Panc1 (cell line): Measurements from ENCODE around the gene PAX9. TPM values are rescaled to one million over a fixed set of nuclear protein-coding genes. Genes with fewer than 3 reads are reported as not detected.

ENCODE experiments used
- ATAC-seq: fragments of 200-7000 bp; cut with Tn5 transposase; 2 replicates; pipeline ENCODE4 v1.9.1; 2020; ENCODE audit warnings: mild to moderate bottlenecking, moderate library complexity
- BruUV-seq: library from RNA; stranded (reverse); fragments of 400-500 nt; replicated peaks from 2 replicates; lab custom pipeline; 2021; lab: Mats Ljungman, UMichigan
- CTCF ChIA-PET: fragments of 300-600 bp; sonication (Branson Sonifier 250); formaldehyde crosslinking; loops from one replicate; lab custom pipeline; 2022; ENCODE audit warnings: antibody characterized with exemption; lab: Charles Lee
- POLR2A ChIA-PET: fragments of 300-600 bp; sonication (Branson Sonifier 250); formaldehyde crosslinking; loops from one replicate; lab custom pipeline; 2022; ENCODE audit warnings: antibody characterized with exemption; lab: Charles Lee
- DNase-seq: peaks from one replicate; pipeline ENCODE4 v3.0.0-alpha.2; 2010; ENCODE audit warnings: low read depth, low spot score
- H3K27ac ChIP-seq: 2 replicates; pipeline ENCODE4 v1.5.1; 2011; ENCODE audit warnings: mild to moderate bottlenecking, low read length, inconsistent platforms
- H3K27me3 ChIP-seq: fragments of 200-500 bp; sonication (Bioruptor generic); 2 replicates; pipeline ENCODE4 v1.6.0; 2014; ENCODE audit warnings: low read length, inconsistent platforms; ENCODE audit not compliant: control insufficient read depth, insufficient read depth
- H3K36me3 ChIP-seq: fragments of 200-500 bp; sonication (Bioruptor generic); 2 replicates; pipeline ENCODE4 v1.5.1; 2014; ENCODE audit warnings: inconsistent platforms, mild to moderate bottlenecking, low read length, moderate library complexity; ENCODE audit not compliant: control insufficient read depth, insufficient read depth
- H3K4me1 ChIP-seq: 2 replicates; pipeline ENCODE4 v1.5.1; 2011; ENCODE audit warnings: inconsistent platforms, mild to moderate bottlenecking, low read length, moderate library complexity; ENCODE audit not compliant: control insufficient read depth, insufficient read depth
- H3K4me3 ChIP-seq, 2 experiments: 2 replicates each; pipeline ENCODE4 v1.5.1; 2011 to 2012; ENCODE audit warnings: low read depth in 2 of 2, low read length in 2 of 2, mild to moderate bottlenecking in 2 of 2, inconsistent platforms in 1 of 2, moderate library complexity in 1 of 2
- H3K9me3 ChIP-seq: fragments of 200-500 bp; sonication (Bioruptor generic); 2 replicates; pipeline ENCODE4 v1.5.1; 2014; ENCODE audit warnings: low read depth, mild to moderate bottlenecking, inconsistent platforms, low read length, moderate library complexity; ENCODE audit not compliant: control insufficient read depth, insufficient read depth
- CTCF ChIP-seq: fragments of 450-650 bp; IDR thresholded peaks from 2 replicates; pipeline ENCODE4 v1.5.1; 2017; ENCODE audit warnings: mild to moderate bottlenecking
- POLR2AphosphoS5 ChIP-seq: IDR thresholded peaks from 2 replicates; pipeline ENCODE4 v1.6.1; 2012; ENCODE audit warnings: mild to moderate bottlenecking, low read depth, low read length, moderate library complexity
- SIN3A ChIP-seq: IDR thresholded peaks from 2 replicates; pipeline ENCODE4 v1.6.1; 2012; ENCODE audit warnings: low read depth, mild to moderate bottlenecking, low read length, moderate library complexity, borderline replicate concordance; ENCODE audit not compliant: insufficient read depth
- TCF7L2 ChIP-seq: IDR thresholded peaks from 2 replicates; pipeline ENCODE4 v1.6.1; 2011; ENCODE audit warnings: mild to moderate bottlenecking, low read depth, low read length, inconsistent platforms
- in situ Hi-C: cut with HindIII; loops from 2 replicates; pipeline ENCODE4 v1.10.0; 2016; ENCODE audit warnings: low sequenced_read_pairs, low pct_unique_long_range_greater_than_20kb
- intact Hi-C: fragments of 100-400 bp; cut with micrococcal nuclease; formaldehyde crosslinking; loops from one replicate; pipeline ENCODE4 v1.10.0; 2022; ENCODE audit not compliant: unreplicated experiment
- total RNA-seq: library from RNA; stranded (reverse); gene quantifications from one replicate; pipeline ENCODE4 v1.2.1, GENCODE V29; 2021; ENCODE audit not compliant: unreplicated experiment
- TF ChIP-seq, protein P1 (sequence below), 2 experiments: IDR thresholded peaks; 2 replicates each; pipeline ENCODE4 v1.6.1; 2011 to 2012; ENCODE audit warnings: low read depth in 2 of 2, control low read depth in 1 of 2, low read length in 1 of 2, mild to moderate bottlenecking in 1 of 2, moderate library complexity in 1 of 2; ENCODE audit not compliant: insufficient read depth in 1 of 2

The PAX9 gene
- total RNA-seq, 1 experiment from 2014 or later = 0.82 TPM

GRCh38 chr14:36646664-36647416 lies 14.8 kb upstream of the PAX9 start:
- intact Hi-C loops (loop anchor here (10.0 kb wide), 2 partner anchors 98 to 508 kb away; no protein-coding TSS in a partner anchor), in situ Hi-C loops (no loop called here)
- no peaks in the 10 kb centered on the region for H3K36me3 ChIP-seq
- ATAC-seq (no peak), DNase-seq (no peak)
- H3K9me3 ChIP-seq = no peaks in the 10 kb centered on the region
- ChIA-PET POLR2A (interaction anchor here (0.6 kb wide), 1 partner anchor 258 kb away, joined by 5 read pairs; no protein-coding TSS in a partner anchor), CTCF (interaction anchor here (2.2 kb wide), 1 partner anchor 295 kb away, joined by 5 read pairs; no protein-coding TSS in a partner anchor)
- no peaks in the 10 kb centered on the region for H3K4me1 ChIP-seq
- H3K27me3 ChIP-seq = peaks cover 4% of the 10 kb centered on the region
- TF ChIP-seq TCF7L2 = no peak
- TF ChIP-seq POLR2AphosphoS5 = no peak
- no peak for TF ChIP-seq CTCF
- TF ChIP-seq SIN3A = no peak
- TF ChIP-seq, protein P1, sequence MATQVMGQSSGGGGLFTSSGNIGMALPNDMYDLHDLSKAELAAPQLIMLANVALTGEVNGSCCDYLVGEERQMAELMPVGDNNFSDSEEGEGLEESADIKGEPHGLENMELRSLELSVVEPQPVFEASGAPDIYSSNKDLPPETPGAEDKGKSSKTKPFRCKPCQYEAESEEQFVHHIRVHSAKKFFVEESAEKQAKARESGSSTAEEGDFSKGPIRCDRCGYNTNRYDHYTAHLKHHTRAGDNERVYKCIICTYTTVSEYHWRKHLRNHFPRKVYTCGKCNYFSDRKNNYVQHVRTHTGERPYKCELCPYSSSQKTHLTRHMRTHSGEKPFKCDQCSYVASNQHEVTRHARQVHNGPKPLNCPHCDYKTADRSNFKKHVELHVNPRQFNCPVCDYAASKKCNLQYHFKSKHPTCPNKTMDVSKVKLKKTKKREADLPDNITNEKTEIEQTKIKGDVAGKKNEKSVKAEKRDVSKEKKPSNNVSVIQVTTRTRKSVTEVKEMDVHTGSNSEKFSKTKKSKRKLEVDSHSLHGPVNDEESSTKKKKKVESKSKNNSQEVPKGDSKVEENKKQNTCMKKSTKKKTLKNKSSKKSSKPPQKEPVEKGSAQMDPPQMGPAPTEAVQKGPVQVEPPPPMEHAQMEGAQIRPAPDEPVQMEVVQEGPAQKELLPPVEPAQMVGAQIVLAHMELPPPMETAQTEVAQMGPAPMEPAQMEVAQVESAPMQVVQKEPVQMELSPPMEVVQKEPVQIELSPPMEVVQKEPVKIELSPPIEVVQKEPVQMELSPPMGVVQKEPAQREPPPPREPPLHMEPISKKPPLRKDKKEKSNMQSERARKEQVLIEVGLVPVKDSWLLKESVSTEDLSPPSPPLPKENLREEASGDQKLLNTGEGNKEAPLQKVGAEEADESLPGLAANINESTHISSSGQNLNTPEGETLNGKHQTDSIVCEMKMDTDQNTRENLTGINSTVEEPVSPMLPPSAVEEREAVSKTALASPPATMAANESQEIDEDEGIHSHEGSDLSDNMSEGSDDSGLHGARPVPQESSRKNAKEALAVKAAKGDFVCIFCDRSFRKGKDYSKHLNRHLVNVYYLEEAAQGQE (IDR thresholded peaks at IDR 0.05; ENCODE audit: insufficient read depth in 1 of 2, low read depth in 2 of 2, low read length in 1 of 2) = no peak
- BruUV-seq = no TSS peak
- no peak overlapping the region for H3K27ac ChIP-seq
- no peak overlapping the region for H3K4me3 ChIP-seq

- ATAC-seq (no peak), DNase-seq (no peak)
- TF ChIP-seq POLR2AphosphoS5 = no peak
- no peak for TF ChIP-seq CTCF
- no peak for TF ChIP-seq TCF7L2
- TF ChIP-seq SIN3A = no peak
- TF ChIP-seq, protein P1 (IDR thresholded peaks at IDR 0.05; ENCODE audit: insufficient read depth in 1 of 2, low read depth in 2 of 2, low read length in 1 of 2) = no peak
- intact Hi-C loops (loop anchor here (10.0 kb wide), 2 partner anchors 97 to 507 kb away; no protein-coding TSS in a partner anchor), in situ Hi-C loops (no loop called here)
- H3K36me3 ChIP-seq = no peaks in the 10 kb centered on the region
- peak overlapping the region; percentile 37 to 54 for H3K4me3 ChIP-seq
- BruUV-seq = no TSS peak
- ChIA-PET POLR2A (interaction anchor here (0.6 kb wide), 1 partner anchor 258 kb away, joined by 5 read pairs; no protein-coding TSS in a partner anchor), CTCF (interaction anchor here (2.2 kb wide), 1 partner anchor 295 kb away, joined by 5 read pairs; no protein-coding TSS in a partner anchor)
- no peaks in the 10 kb centered on the region for H3K9me3 ChIP-seq
- peaks cover 4% of the 10 kb centered on the region for H3K27me3 ChIP-seq
- H3K27ac ChIP-seq = no peak overlapping the region
- H3K4me1 ChIP-seq = no peaks in the 10 kb centered on the region
Observed at GRCh38 chr14:36647417-36647823, 14.2 kb upstream of the PAX9 start.
